Retinal pigment epithelial cell (primary cell): Measurements from ENCODE around the gene FGD4.

Experiments used
- DNase-seq: peaks from one replicate; pipeline ENCODE4 v3.0.0-alpha.2; 2010; ENCODE audit warnings: low read depth
- H3K4me3 ChIP-seq: 2 replicates; pipeline ENCODE4 v1.5.1; 2011; ENCODE audit warnings: mild to moderate bottlenecking, low read length, control low read depth, moderate library complexity
- TF ChIP-seq, protein P1 (sequence below): conservative IDR thresholded peaks from 2 replicates; pipeline ENCODE4 v1.5.1; 2011; ENCODE audit warnings: low read depth, low read length, control low read depth, inconsistent platforms

The FGD4 gene

DNA sequence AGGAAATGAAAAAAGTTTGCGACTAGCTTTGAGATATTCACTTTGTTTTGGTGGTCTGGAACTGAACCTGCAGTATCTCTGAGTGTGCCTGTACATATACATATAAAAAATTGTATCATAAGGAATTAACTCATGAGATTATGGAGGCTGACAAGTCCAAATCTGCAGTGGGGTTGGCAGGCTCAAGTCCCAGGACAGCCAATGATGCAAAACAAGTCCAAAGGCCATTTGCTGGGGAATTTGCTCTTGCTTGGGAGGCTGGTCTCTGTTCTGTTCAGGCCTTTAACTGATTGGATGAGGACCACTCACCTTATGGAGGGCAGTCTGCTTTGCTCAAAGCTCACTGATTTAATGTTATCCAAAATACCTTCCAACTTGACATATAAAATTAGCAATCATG is 66.8 kb downstream of the FGD4 start:
- H3K4me3 ChIP-seq, result no peak overlapping the region
- DNase-seq, result no peak
- TF ChIP-seq, protein P1, sequence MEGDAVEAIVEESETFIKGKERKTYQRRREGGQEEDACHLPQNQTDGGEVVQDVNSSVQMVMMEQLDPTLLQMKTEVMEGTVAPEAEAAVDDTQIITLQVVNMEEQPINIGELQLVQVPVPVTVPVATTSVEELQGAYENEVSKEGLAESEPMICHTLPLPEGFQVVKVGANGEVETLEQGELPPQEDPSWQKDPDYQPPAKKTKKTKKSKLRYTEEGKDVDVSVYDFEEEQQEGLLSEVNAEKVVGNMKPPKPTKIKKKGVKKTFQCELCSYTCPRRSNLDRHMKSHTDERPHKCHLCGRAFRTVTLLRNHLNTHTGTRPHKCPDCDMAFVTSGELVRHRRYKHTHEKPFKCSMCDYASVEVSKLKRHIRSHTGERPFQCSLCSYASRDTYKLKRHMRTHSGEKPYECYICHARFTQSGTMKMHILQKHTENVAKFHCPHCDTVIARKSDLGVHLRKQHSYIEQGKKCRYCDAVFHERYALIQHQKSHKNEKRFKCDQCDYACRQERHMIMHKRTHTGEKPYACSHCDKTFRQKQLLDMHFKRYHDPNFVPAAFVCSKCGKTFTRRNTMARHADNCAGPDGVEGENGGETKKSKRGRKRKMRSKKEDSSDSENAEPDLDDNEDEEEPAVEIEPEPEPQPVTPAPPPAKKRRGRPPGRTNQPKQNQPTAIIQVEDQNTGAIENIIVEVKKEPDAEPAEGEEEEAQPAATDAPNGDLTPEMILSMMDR, result no peak

DNA sequence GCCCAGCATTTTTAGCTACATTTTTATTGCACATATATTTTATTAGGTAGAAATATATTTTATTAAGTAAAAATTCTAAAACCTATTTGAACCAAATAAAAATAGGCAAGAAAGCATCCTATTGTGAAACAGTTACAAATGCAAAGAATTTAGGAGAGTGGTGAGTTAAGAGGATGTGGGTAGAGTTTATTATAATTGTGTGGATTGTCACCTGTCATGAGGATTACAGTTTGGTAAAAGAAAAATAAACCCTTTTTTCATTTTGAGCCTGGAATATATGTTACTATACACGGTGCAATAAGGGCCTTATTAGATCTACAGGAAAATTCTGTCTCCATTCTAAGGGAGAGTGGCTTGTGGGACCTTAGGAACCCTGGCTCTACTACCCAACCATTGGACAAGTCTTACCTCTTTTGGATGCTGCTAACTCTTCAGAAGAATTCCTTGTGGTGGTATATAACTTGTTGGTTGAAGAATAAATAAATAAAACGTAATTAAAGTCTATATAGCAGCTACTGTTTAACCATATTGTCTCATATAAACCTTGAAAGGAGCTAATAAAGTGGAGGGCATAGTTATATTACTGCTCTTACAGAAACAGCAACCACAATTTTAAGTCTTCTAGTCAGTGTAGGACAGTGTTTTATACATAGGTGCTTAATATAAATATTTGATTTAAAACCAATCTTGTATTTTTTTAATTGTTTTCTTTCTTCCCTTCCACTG is 67.8 kb downstream of the FGD4 start:
- TF ChIP-seq, protein P1, result no peak
- DNase-seq, result no peak
- no peak overlapping the region for H3K4me3 ChIP-seq

- no peak for DNase-seq
- TF ChIP-seq, protein P1, result no peak
- H3K4me3 ChIP-seq, result no peak overlapping the region
These were observed 68.9 kb downstream of the FGD4 start for GRCh38 chr12:32467959-32468863.

DNA sequence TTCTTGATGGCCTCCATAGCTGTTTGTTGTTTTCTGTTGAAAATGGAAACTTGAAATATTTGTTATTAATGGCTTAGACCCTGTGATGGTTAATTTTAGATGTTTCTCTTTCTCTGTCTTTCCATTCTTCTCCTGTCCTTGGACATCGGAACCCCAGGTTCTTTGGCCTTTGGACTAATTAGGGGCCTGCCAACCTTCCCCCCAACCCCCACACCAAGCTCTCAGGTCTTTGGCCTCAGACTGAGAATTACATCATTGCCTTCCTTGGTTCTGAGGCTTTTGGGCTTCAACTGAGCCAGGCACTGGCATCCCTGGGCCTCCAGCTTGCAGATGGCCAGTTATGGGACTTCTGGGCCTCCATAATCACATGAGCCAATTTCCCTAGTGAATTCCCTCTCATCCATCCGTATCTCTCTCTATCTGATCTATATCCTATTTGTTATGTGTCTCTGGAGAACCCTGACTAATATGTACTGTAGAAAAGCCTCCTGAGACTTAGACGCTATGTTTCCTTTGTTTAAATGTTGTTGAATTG is 71.6 kb downstream of the FGD4 start:
- TF ChIP-seq, protein P1, result no peak
- no peak overlapping the region for H3K4me3 ChIP-seq
- no peak for DNase-seq

DNA sequence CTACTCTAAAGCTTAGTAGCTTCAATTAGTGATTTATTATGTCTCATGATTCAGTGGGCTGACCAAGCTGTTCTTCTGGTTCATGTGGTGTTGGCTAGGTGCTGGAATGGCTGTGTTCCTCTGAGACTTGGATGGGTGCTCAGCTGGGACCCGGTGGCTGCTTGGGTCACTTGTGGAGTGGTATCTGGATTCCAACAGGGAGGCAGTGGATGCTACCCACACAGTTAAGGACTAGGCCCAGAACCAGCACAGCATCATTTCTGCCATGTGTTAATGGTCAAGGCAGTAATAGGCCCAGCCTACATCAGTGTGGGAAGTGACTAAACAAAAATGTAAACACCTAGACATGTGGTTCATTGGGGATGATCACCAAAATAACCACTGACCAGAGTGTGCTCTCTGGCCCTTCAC is 72.2 kb downstream of the FGD4 start:
- DNase-seq, result no peak

DNA sequence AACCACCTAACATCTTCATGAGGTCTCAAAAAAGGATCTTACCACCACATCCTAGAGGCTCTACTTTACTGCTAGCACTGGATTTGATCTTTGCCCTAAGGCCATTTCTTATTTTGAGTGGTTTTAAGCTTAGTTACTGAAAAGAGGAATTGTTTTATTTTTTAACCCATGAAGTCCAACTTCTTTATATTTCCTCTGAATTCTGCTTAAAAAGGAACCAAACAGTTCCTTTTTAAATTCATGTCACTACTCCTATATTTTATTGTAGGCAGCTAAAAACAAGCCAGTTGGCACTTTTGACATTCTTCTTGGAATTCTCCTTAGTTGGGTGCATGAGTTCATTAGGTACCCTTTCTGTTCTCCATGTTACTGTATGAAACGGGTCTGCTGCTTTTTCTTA is 76.4 kb downstream of the FGD4 start:
- no peak for DNase-seq
- TF ChIP-seq, protein P1, result no peak
- no peak overlapping the region for H3K4me3 ChIP-seq

More for the DNA sequence above, 72.2 kb downstream of the FGD4 start:
- no peak overlapping the region for H3K4me3 ChIP-seq
- TF ChIP-seq, protein P1, result no peak

GRCh38 chr12:32476446-32476845 is 77.1 kb downstream of the FGD4 start:
- no peak for DNase-seq
- TF ChIP-seq, protein P1, result no peak
- H3K4me3 ChIP-seq, result no peak overlapping the region
